ENCODE results near the gene SRGAP2C.
"Not testable (repeated sequence)": the region's sequence is repeated elsewhere in the genome, so short reads cannot be mapped to it uniquely, and the experiment has no call there.

DNA sequence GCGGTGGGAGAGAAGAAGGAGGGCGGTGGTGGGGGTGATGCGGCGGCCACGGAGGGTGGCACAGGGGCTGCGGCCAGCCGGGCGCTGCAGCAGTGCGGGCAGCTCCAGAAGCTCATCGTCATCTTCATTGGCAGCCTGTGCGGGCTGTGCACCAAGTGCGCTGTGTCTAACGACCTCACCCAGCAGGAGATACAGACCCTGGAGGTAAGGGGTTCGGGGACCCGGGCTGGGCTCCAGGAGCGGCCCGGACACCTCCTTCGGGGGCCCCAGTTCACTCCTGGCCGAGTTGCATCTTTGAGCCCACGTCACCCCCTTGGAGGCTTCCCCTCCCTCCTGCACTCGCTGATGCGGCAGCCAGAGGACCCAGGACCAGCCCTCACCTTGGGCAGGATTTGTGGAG lies 212.3 kb downstream of the SRGAP2C start:
- TF ChIP-seq, protein P1, sequence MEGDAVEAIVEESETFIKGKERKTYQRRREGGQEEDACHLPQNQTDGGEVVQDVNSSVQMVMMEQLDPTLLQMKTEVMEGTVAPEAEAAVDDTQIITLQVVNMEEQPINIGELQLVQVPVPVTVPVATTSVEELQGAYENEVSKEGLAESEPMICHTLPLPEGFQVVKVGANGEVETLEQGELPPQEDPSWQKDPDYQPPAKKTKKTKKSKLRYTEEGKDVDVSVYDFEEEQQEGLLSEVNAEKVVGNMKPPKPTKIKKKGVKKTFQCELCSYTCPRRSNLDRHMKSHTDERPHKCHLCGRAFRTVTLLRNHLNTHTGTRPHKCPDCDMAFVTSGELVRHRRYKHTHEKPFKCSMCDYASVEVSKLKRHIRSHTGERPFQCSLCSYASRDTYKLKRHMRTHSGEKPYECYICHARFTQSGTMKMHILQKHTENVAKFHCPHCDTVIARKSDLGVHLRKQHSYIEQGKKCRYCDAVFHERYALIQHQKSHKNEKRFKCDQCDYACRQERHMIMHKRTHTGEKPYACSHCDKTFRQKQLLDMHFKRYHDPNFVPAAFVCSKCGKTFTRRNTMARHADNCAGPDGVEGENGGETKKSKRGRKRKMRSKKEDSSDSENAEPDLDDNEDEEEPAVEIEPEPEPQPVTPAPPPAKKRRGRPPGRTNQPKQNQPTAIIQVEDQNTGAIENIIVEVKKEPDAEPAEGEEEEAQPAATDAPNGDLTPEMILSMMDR (conservative IDR thresholded peaks at IDR 0.05): not testable (repeated sequence)
- TF ChIP-seq EZH2 (IDR thresholded peaks at IDR 0.05; ENCODE audit: low read depth): not testable (repeated sequence)

Data from PC-9 (cell line).